HepG2 (cell line): ENCODE measurements around the gene NLGN3. TPM values are rescaled to one million over a fixed set of nuclear protein-coding genes. Genes with fewer than 3 reads are reported as not detected.

Experiments used
- ATAC-seq: fragments of 200-7000 bp; cut with Tn5 transposase; 3 replicates; pipeline ENCODE4 v1.9.1; 2020; ENCODE audit warnings: mild to moderate bottlenecking, moderate library complexity
- BruUV-seq: library from RNA; stranded (reverse); fragments of 400-500 nt; replicated peaks from 2 replicates; lab custom pipeline; 2021; lab: Mats Ljungman, UMichigan
- CTCF ChIA-PET: fragments of 300-600 bp; formaldehyde crosslinking; extraction: SDS; loops from one replicate; lab custom pipeline; 2021; ENCODE audit warnings: low total read pairs, inconsistent platforms, low intra/inter-chr PET ratio; lab: Yijun Ruan, JAX
- POLR2A ChIA-PET: fragments of 350-600 bp; sonication (Branson Sonifier 250); formaldehyde crosslinking; loops from one replicate; lab custom pipeline; 2020; ENCODE audit warnings: antibody characterized with exemption, inconsistent platforms; lab: Yijun Ruan, JAX
- DNase-seq: peaks from one replicate; pipeline ENCODE4 v3.0.0-alpha.2; 2015; ENCODE audit warnings: low spot score
- FAIRE-seq: peaks from 3 replicates; lab custom pipeline; 2011; peaks lifted over from hg19 to GRCh38; lab: Jason Lieb, UNC
- H2AFZ ChIP-seq: one replicate; pipeline ENCODE4 v1.6.1; 2011; ENCODE audit warnings: low read length, inconsistent platforms
- H3K27ac ChIP-seq: fragments of 300-600 bp; 3 replicates; pipeline ENCODE4 v1.8.0; 2011; ENCODE audit warnings: mixed run types, mild to moderate bottlenecking, mixed read lengths, low read length, inconsistent platforms; ENCODE audit not compliant: insufficient read depth; ENCODE audit errors: extremely low read length
- H3K27me3 ChIP-seq, 2 experiments: fragments of 200-600 bp in 1 of 2; 2 replicates in 1 of 2; 3 replicates in 1 of 2; pipeline versions ENCODE4 v1.6.0 to v1.8.0; 2011; ENCODE audit warnings: low read length in 2 of 2, mild to moderate bottlenecking in 2 of 2, moderate library complexity in 2 of 2, inconsistent platforms in 1 of 2; ENCODE audit not compliant: insufficient read depth in 2 of 2, control insufficient read depth in 1 of 2
- H3K36me3 ChIP-seq, 2 experiments: fragments of 200-600 bp in 1 of 2; replicated peaks in 1 of 2; 2 replicates in 1 of 2; 3 replicates in 1 of 2; pipeline versions ENCODE4 v1.5.1 to v1.8.0; 2011; ENCODE audit warnings: low read length in 2 of 2, inconsistent platforms in 1 of 2; ENCODE audit not compliant: insufficient read depth in 2 of 2, control insufficient read depth in 1 of 2
- H3K4me1 ChIP-seq: 2 replicates; pipeline ENCODE4 v1.5.1; 2012; ENCODE audit warnings: low read length, inconsistent platforms; ENCODE audit not compliant: insufficient read depth
- H3K4me2 ChIP-seq: 2 replicates; pipeline ENCODE4 v1.6.0; 2011; ENCODE audit warnings: low read depth, low read length, inconsistent platforms
- H3K4me3 ChIP-seq, 3 experiments: fragments of 200-600 bp in 1 of 3; sonication (generic), shearing (Covaris generic) in 1 of 3; replicated peaks in 1 of 3; 2 replicates each; pipeline ENCODE4 v1.5.1; 2011 to 2016; ENCODE audit warnings: low read length in 3 of 3, inconsistent platforms in 2 of 3, low read depth in 2 of 3, mild to moderate bottlenecking in 2 of 3, control low read depth in 1 of 3, mixed read lengths in 1 of 3; ENCODE audit not compliant: insufficient read depth in 1 of 3
- H3K79me2 ChIP-seq: one replicate; pipeline ENCODE4 v1.6.1; 2011; ENCODE audit warnings: low read length, inconsistent platforms; ENCODE audit not compliant: insufficient read depth
- H3K9ac ChIP-seq: 2 replicates; pipeline ENCODE4 v1.6.0; 2011; ENCODE audit warnings: mild to moderate bottlenecking, low read depth, low read length, inconsistent platforms; ENCODE audit not compliant: insufficient read depth
- H3K9me3 ChIP-seq: 2 replicates; pipeline ENCODE4 v1.5.1; 2012; ENCODE audit warnings: mild to moderate bottlenecking, low read length
- H4K20me1 ChIP-seq: 2 replicates; pipeline ENCODE4 v1.6.0; 2011; ENCODE audit warnings: inconsistent platforms, mild to moderate bottlenecking, low read length, moderate library complexity; ENCODE audit not compliant: insufficient read depth
- RFXANK ChIP-seq: IDR thresholded peaks from 2 replicates; pipeline ENCODE4 v1.6.1; 2016
- SMAD3 ChIP-seq: sonication (generic); formaldehyde crosslinking; IDR thresholded peaks from 2 replicates; pipeline ENCODE4 v1.4.0; 2020; ENCODE audit warnings: missing genetic modification reagents
- ZNF30 ChIP-seq: sonication (generic); formaldehyde crosslinking; IDR thresholded peaks from 2 replicates; pipeline ENCODE4 v1.5.0; 2020; ENCODE audit warnings: mild to moderate bottlenecking, missing genetic modification reagents
- ZNF563 ChIP-seq: sonication (generic); formaldehyde crosslinking; IDR thresholded peaks from 2 replicates; pipeline ENCODE4 v1.8.0; 2022; ENCODE audit warnings: mild to moderate bottlenecking, moderate library complexity, missing genetic modification reagents
- WGBS: methylation state at CpG from one replicate; pipeline ENCODE4 v1.1.6; 2017; ENCODE audit warnings: low lambda C conversion rate; 5-methylcytosine and 5-hydroxymethylcytosine counted together
- in situ Hi-C: cut with HindIII; loops from 2 replicates; pipeline ENCODE4 v1.10.0; 2017; ENCODE audit warnings: low pct_unique_long_range_greater_than_20kb; ENCODE audit not compliant: extremely low pct_ligation_motif_present
- intact Hi-C: fragments of 100-400 bp; cut with micrococcal nuclease; formaldehyde crosslinking; loops from one replicate; pipeline ENCODE4 v1.10.0; 2022; ENCODE audit not compliant: unreplicated experiment
- polyA plus RNA-seq, 8 experiments: library from polyadenylated mRNA; depleted of rRNA in 3 of 8; stranded (reverse) in 7 of 8; unstranded in 1 of 8; fragments of >200 nt; fragmentation: Illumina TruSeq in 4 of 8; extraction: Trizol in 4 of 8; gene quantifications; 2 replicates each; pipeline versions ENCODE4 v1.2.1 to v1.2.3, GENCODE V29; 2011 to 2016; ENCODE audit warnings: low read depth in 4 of 8, missing spikeins in 1 of 8, mixed read lengths in 1 of 8; ENCODE audit not compliant: insufficient read depth in 1 of 8
- total RNA-seq, 5 experiments: library from RNA; depleted of rRNA; stranded (reverse); fragments of >200 nt; fragmentation: Illumina TruSeq; extraction: Trizol; gene quantifications; 2 replicates each; pipeline ENCODE4 v1.2.3, GENCODE V29; 2016; ENCODE audit warnings: low read depth in 1 of 5
- TF ChIP-seq, protein P1 (sequence below): sonication (generic); formaldehyde crosslinking; IDR thresholded peaks from 2 replicates; pipeline ENCODE4 v1.4.0; 2020; ENCODE audit warnings: missing genetic modification reagents, borderline replicate concordance

Gene NLGN3
- total and polyA plus RNA-seq, 2 of the 13 experiments (the other 11 are each of a cell fraction or from before 2014, with no cell fraction given), result 0.04 to 0.16 TPM

DNA sequence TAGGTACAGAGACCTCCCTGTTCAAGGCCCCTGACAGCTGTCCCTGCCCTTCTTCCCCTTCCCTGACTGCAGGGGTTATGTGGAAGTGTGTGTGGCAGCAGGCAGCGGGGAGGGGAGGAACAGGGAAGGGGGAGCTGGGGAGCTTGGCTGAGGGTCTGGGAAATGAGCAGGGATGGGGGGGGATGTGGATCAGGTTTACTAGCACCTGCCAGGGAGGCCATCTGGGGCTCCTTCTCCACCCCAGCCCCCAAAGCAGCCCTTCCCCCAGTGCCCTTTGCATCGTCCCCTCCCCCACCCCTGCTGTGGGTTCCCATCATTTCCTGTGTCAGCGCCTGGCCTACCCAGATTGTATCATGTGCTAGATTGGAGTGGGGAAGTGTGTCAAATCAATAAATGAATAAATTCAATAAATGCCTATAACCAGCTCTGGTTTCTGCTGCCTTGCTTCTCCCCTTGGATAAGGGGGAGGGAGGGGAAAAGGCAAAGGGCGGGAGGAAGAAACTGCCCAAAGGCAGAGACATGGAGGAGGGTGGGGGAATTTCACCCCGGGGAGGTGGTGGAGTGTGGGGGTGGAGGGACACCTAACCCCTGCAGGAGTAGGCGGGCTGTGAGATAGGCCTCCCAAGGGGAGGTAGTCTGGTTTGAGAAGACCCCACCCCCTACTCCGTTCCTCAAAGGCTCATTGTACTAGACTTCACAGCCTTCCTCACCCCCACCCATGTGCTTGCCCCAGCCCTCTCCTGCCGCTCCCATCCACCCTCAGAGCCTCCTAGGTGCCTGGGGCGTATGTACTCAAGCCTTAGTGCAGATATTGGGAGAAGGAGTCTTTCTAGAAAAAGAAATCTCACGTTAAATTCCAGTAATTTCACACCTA lies 41.3 kb upstream of the NLGN3 start:
- TF ChIP-seq ZNF563 (CRISPR knock-in tag) (no peak), ZNF30 (CRISPR knock-in tag) (no peak), SMAD3 (CRISPR knock-in tag) (no peak), RFXANK (no peak)
- TF ChIP-seq, protein P1, sequence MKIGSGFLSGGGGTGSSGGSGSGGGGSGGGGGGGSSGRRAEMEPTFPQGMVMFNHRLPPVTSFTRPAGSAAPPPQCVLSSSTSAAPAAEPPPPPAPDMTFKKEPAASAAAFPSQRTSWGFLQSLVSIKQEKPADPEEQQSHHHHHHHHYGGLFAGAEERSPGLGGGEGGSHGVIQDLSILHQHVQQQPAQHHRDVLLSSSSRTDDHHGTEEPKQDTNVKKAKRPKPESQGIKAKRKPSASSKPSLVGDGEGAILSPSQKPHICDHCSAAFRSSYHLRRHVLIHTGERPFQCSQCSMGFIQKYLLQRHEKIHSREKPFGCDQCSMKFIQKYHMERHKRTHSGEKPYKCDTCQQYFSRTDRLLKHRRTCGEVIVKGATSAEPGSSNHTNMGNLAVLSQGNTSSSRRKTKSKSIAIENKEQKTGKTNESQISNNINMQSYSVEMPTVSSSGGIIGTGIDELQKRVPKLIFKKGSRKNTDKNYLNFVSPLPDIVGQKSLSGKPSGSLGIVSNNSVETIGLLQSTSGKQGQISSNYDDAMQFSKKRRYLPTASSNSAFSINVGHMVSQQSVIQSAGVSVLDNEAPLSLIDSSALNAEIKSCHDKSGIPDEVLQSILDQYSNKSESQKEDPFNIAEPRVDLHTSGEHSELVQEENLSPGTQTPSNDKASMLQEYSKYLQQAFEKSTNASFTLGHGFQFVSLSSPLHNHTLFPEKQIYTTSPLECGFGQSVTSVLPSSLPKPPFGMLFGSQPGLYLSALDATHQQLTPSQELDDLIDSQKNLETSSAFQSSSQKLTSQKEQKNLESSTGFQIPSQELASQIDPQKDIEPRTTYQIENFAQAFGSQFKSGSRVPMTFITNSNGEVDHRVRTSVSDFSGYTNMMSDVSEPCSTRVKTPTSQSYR (CRISPR knock-in tag), result peak; percentile 74
- TF ChIP-seq, all 625 proteins: peak for 1
- Histone ChIP-seq H3K79me2 (no peaks in the 10 kb centered on the region), H3K4me3 (peak overlapping the region in 1 of 3 experiments; percentile 23; a peak in 2 of 6 replicates), H3K27ac (peak overlapping the region; percentile 18), H2AFZ (no peak overlapping the region), H3K9ac (no peak overlapping the region), H4K20me1 (no peaks in the 10 kb centered on the region), H3K36me3 (no peaks in the 10 kb centered on the region), H3K9me3 (no peaks in the 10 kb centered on the region), H3K4me2 (peak overlapping the region; percentile 58), H3K27me3 (no peaks in the 10 kb centered on the region), H3K4me1 (peaks cover 29% of the 10 kb centered on the region)
- FAIRE-seq (peak; percentile 44), DNase-seq (no peak), ATAC-seq (peak; percentile 57)
- in situ Hi-C loops (no loop called here), intact Hi-C loops (no loop called here)
- POLR2A ChIA-PET, result interaction anchor here (2.8 kb wide), 1 partner anchor 15 kb away, joined by 14 read pairs; the partner anchor contains the start of gene MED12
- WGBS, result 39% methylated on average over 6 of the region's 10 CpGs
- no TSS peak for BruUV-seq
- CTCF ChIA-PET, result no interaction called here
